Left cardiac atrium (tissue), 4 donors: ENCODE data around the gene MELK. TPM values are rescaled to one million over a fixed set of nuclear protein-coding genes. Genes with fewer than 3 reads are reported as not detected.

Source experiments
- ATAC-seq, 2 donors: fragments of 200-7000 bp; cut with Tn5 transposase; one replicate each; pipeline ENCODE4 v1.9.1; 2020; ENCODE audit warnings: mild to moderate bottlenecking in 2 of 2, moderate library complexity in 2 of 2
- DNase-seq: peaks from one replicate; pipeline ENCODE4 v3.0.0-alpha.2; 2020
- intact Hi-C, 2 donors: fragments of 100-400 bp; cut with DNase I; formaldehyde crosslinking; loops; one replicate each; pipeline versions ENCODE4 v1.14.1 to v1.15.1; 2022 to 2023
- total RNA-seq, 2 donors: library from RNA; stranded (reverse); fragmentation: NEBNext Ultra II Directional; extraction: Animal tissue kit (Norgen Biotek cat#: 25700); gene quantifications; one replicate each; pipeline ENCODE4 v1.2.1, GENCODE V29; 2021
- donor health status: DM: no; HTN: yes; CAD: no.
- donor health status: DM: no; HTN: yes; CAD: no; lungs with severe emphysema.
- donor health status: DM: yes; HTN: yes; CAD: no.
- donor health status: Dilated cardiomyopathy.

Gene MELK
- total RNA-seq, 2 donors from 2014 or later = 0.10 to 1.1 TPM

GRCh38 chr9:36656842-36657241 lies 84.1 kb downstream of the MELK start:
- DNase-seq (no peak), ATAC-seq (no peak)
- intact Hi-C loops = no loop called here

- ATAC-seq = no peak
- intact Hi-C loops = no loop called here
- DNase-seq = no peak
These were observed 86.8 kb downstream of the MELK start for GRCh38 chr9:36659500-36659899.

- ATAC-seq (no peak), DNase-seq (no peak)
- intact Hi-C loops = no loop called here
These were observed 92.1 kb downstream of the MELK start for GRCh38 chr9:36664806-36665205.

- intact Hi-C loops = no loop called here
- DNase-seq = no peak
- ATAC-seq = no peak
These were observed 92.7 kb downstream of the MELK start for GRCh38 chr9:36665387-36665786.

- ATAC-seq (no peak), DNase-seq (no peak)
- intact Hi-C loops = no loop called here
These were observed 93.3 kb downstream of the MELK start for GRCh38 chr9:36665921-36666431.

GRCh38 chr9:36671561-36671960 lies 98.9 kb downstream of the MELK start:
- DNase-seq (no peak), ATAC-seq (no peak)
- intact Hi-C loops = no loop called here

GRCh38 chr9:36676091-36676490 lies 103.4 kb downstream of the MELK start:
- no peak for ATAC-seq
- intact Hi-C loops = no loop called here
- no peak for DNase-seq

- intact Hi-C loops = no loop called here
- DNase-seq = no peak
- ATAC-seq = no peak
These were observed 104.2 kb downstream of the MELK start for GRCh38 chr9:36676778-36677485.

GRCh38 chr9:36677611-36678010 lies 104.9 kb downstream of the MELK start:
- intact Hi-C loops = no loop called here
- ATAC-seq = no peak

GRCh38 chr9:36679710-36680109 lies 107.0 kb downstream of the MELK start:
- ATAC-seq (no peak), DNase-seq (no peak)
- intact Hi-C loops = no loop called here

More at GRCh38 chr9:36677611-36678010, 104.9 kb downstream of the MELK start:
- DNase-seq = no peak

GRCh38 chr9:36686471-36686870 lies 113.8 kb downstream of the MELK start:
- intact Hi-C loops = no loop called here
- no peak for ATAC-seq
- no peak for DNase-seq

- DNase-seq (no peak), ATAC-seq (no peak)
- intact Hi-C loops = no loop called here
These were observed 117.9 kb downstream of the MELK start for GRCh38 chr9:36690412-36691168.

GRCh38 chr9:36691671-36692070 lies 119.0 kb downstream of the MELK start:
- intact Hi-C loops = no loop called here
- DNase-seq (no peak), ATAC-seq (no peak)

- intact Hi-C loops = no loop called here
- ATAC-seq = no peak
- no peak for DNase-seq
These were observed 126.3 kb downstream of the MELK start for GRCh38 chr9:36698984-36699383.

GRCh38 chr9:36704148-36704547 lies 131.5 kb downstream of the MELK start:
- no peak for DNase-seq
- ATAC-seq = no peak
- intact Hi-C loops = no loop called here

- DNase-seq (no peak), ATAC-seq (no peak)
- intact Hi-C loops = no loop called here
These were observed 141.1 kb downstream of the MELK start for GRCh38 chr9:36713515-36714490.

GRCh38 chr9:36716496-36716895 lies 143.8 kb downstream of the MELK start:
- intact Hi-C loops = no loop called here
- DNase-seq (no peak), ATAC-seq (no peak)

GRCh38 chr9:36717276-36717675 lies 144.6 kb downstream of the MELK start:
- no peak for ATAC-seq
- intact Hi-C loops = no loop called here
- no peak for DNase-seq

GRCh38 chr9:36718612-36719011 lies 145.9 kb downstream of the MELK start:
- ATAC-seq (no peak), DNase-seq (no peak)
- intact Hi-C loops = no loop called here

GRCh38 chr9:36720043-36720442 lies 147.3 kb downstream of the MELK start:
- DNase-seq (no peak), ATAC-seq (no peak)
- intact Hi-C loops = no loop called here
